ENCODE results near the gene CPNE7.

- TF ChIP-seq CTCF (conservative IDR thresholded peaks at IDR 0.05 in 1 of 2, IDR thresholded peaks at IDR 0.05 in 1 of 2; ENCODE audit: low read depth in 1 of 2, low read length in 2 of 2) = no peak
- no peak for TF ChIP-seq EZH2 (IDR thresholded peaks at IDR 0.05; ENCODE audit: low read length, missing control alignments)
These were observed 5.8 kb upstream of the CPNE7 start for GRCh38 chr16:89569506-89570341.
